ENCODE measurements around the gene STK16. TPM values are rescaled to one million over a fixed set of nuclear protein-coding genes. Genes with fewer than 3 reads are reported as not detected.

STK16 gene
- total and polyA plus RNA-seq, 4 donors, result 19.7 to 37.2 (median 24.7) TPM

DNA sequence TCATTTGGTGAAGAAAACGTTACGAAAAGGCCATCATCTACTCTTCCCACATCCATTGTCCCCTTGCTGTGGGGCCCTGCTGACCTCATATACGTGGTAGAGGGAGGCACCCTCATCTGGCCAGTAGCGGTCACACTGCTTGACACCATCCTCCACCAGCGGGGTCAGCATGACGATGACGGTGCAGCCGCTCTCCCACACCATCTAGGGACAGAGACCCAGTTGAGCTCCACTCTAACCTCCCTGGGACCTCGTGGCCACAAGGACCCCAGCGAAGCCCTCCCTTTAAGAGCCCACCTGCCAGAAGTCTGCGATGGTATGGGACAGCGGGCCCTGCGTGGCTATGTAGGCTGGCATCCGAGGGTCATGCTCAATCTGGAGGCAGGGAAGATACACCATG lies 50.9 kb downstream of the STK16 start:
- WGBS, 2 donors, result 85% methylated on average over 14 of the region's 14 CpGs
- intact Hi-C loops (cut with DNase I), result loop anchor here in 1 of 2 donors (5.0 kb wide), 1 partner anchor 124 kb away; the partner anchor contains the start of gene SLC23A3
- H3K4me3 ChIP-seq (ENCODE audit: low read length in 2 of 2), result no peak overlapping the region
- no peaks in the 10 kb centered on the region for H3K9me3 ChIP-seq (ENCODE audit: control insufficient read depth, low read length)
- no peaks in the 10 kb centered on the region for H3K36me3 ChIP-seq (ENCODE audit: control insufficient read depth in 1 of 2, insufficient read depth in 2 of 2, low read length in 1 of 2)
- H3K27ac ChIP-seq (ENCODE audit: low read depth in 1 of 2, low read length in 2 of 2), result no peak overlapping the region
- ATAC-seq (ENCODE audit: low FRiP score), result no peak
- no peaks in the 10 kb centered on the region for H3K27me3 ChIP-seq (ENCODE audit: control insufficient read depth in 1 of 2, insufficient read depth in 2 of 2, low read length in 1 of 2)
- no peaks in the 10 kb centered on the region for H3K4me1 ChIP-seq (ENCODE audit: control insufficient read depth in 1 of 2, insufficient read depth in 2 of 2, low read length in 2 of 2)
- DNase-seq, result no peak

DNA sequence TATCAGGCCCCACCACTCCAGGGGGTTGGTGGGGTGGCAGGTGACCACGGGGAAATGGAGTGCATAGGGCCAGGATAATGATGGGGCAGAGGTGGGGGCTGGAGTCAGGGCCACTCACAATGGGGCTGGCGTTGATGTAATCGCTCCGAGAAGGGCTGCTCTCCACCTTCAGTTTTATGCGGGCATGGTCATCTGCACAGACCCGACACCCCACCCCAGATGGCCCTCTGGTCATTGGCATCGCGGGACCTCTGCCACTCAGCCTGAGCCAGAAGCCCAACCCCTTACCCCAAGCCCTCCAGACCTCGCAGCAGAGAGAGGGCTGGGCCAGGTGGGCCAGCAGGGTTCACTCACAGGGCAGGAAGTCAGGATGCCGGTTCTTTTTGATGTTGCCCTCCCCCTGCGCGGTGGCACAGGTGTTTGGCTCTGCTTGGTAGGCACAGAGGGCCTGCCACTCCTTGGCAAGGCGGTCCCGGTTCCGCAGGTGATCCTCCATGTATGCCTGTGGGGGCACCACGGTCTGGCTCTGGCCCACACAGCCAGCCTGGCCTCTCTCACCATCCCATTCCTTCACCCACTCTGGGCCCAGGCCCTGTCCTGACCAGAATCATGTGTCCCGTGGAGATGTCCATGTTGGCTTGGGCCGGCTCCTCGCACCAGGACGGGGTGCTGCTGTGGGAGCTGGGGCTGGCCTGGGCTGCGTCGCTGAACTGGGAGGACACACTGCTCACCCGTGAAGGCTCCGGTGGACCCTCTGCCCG lies 51.5 kb downstream of the STK16 start:
- no peak overlapping the region for H3K27ac ChIP-seq (ENCODE audit: low read depth in 1 of 2, low read length in 2 of 2)
- DNase-seq, result peak in 1 of 2 donors; percentile 77
- intact Hi-C loops (cut with DNase I), result loop anchor here in 1 of 2 donors (5.0 kb wide), 1 partner anchor 125 kb away; the partner anchor contains the start of gene SLC23A3
- no peaks in the 10 kb centered on the region for H3K4me1 ChIP-seq (ENCODE audit: control insufficient read depth in 1 of 2, insufficient read depth in 2 of 2, low read length in 2 of 2)
- no peaks in the 10 kb centered on the region for H3K27me3 ChIP-seq (ENCODE audit: control insufficient read depth in 1 of 2, insufficient read depth in 2 of 2, low read length in 1 of 2)
- H3K9me3 ChIP-seq (ENCODE audit: control insufficient read depth, low read length), result no peaks in the 10 kb centered on the region
- no peaks in the 10 kb centered on the region for H3K36me3 ChIP-seq (ENCODE audit: control insufficient read depth in 1 of 2, insufficient read depth in 2 of 2, low read length in 1 of 2)
- ATAC-seq (ENCODE audit: low FRiP score), result no peak
- WGBS, 2 donors, result 89 to 92% methylated on average over 25 of the region's 25 CpGs
- no peak overlapping the region for H3K4me3 ChIP-seq (ENCODE audit: low read length in 2 of 2)

DNA sequence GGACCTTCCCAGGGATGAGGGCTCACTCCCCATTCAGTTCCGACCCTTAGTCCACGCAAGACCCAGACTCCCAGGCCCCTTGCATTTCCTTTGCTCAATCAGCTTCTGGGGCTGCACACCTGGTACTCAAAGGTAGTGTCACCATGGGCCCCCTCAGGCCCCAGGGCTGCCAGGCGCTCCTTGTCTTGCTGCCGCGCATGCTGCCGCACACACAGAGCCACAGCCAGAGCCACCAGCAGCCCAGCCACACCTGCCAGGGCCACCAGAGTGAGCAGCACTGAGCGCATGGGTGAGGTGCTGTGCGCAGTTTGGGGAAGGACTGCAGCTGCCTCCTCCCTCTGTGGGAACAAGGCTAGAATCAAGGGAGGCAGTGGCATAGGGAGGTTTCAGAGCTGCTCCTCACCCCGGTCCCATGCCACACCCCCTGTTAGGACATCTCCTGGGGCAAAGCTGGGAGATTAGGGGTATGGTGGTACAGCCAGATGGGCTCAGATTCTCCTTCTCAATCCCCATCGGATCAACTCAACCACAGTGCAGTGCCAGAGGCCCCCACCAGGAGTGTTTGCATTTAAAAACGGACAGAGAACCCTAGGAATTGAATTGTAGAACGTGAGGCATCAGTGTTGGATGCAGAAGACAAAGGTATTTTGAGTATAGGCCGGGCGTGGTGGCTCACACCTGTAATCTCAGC lies 52.6 kb downstream of the STK16 start:
- ATAC-seq (ENCODE audit: low FRiP score) (no peak), DNase-seq (no peak)
- Histone ChIP-seq H3K36me3 (ENCODE audit: control insufficient read depth in 1 of 2, insufficient read depth in 2 of 2, low read length in 1 of 2) (no peaks in the 10 kb centered on the region), H3K27ac (ENCODE audit: low read depth in 1 of 2, low read length in 2 of 2) (no peak overlapping the region), H3K9me3 (ENCODE audit: control insufficient read depth, low read length) (no peaks in the 10 kb centered on the region), H3K4me3 (ENCODE audit: low read length in 2 of 2) (no peak overlapping the region), H3K4me1 (ENCODE audit: control insufficient read depth in 1 of 2, insufficient read depth in 2 of 2, low read length in 2 of 2) (no peaks in the 10 kb centered on the region), H3K27me3 (ENCODE audit: control insufficient read depth in 1 of 2, insufficient read depth in 2 of 2, low read length in 1 of 2) (no peaks in the 10 kb centered on the region)
- intact Hi-C loops (cut with DNase I), result loop anchor here (2.0 to 5.0 kb wide), 2 partner anchors 67 to 126 kb away; partner anchors contain the start of gene SLC23A3 (in 1 of the 2)
- 84 to 85% methylated on average over 14 of the region's 14 CpGs for WGBS, 2 donors

DNA sequence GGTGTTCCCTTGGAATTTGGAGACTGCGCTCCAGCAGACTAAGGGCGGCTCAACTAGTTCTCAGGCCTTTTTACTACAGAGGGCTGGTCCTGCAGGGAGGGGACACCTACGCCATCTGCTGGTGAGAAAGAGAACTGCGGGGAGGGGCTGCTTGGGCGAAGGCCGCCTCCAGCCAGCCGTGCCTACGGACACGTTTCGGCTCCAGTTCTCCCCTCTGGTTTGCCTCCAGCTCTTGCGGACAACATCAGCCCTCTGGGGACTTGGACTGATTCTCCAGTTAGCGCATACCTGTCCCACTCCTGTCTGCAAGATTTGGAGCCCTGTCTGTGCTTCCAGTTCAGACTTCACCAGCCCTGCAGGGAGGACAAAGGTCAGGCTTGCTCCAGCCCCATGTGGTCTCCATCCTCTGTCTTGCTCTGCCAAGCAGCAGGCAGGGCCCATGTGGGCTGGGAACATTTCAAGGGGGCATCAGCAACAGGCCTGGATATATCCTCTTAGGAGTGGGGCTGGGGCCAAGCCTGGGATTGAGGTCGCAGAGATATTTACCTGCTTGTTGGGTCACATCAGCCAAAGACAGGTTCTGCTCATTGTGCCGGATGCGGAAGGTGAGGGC lies 53.6 kb downstream of the STK16 start:
- Histone ChIP-seq H3K4me1 (ENCODE audit: control insufficient read depth in 1 of 2, insufficient read depth in 2 of 2, low read length in 2 of 2) (no peaks in the 10 kb centered on the region), H3K27ac (ENCODE audit: low read depth in 1 of 2, low read length in 2 of 2) (no peak overlapping the region), H3K9me3 (ENCODE audit: control insufficient read depth, low read length) (no peaks in the 10 kb centered on the region), H3K4me3 (ENCODE audit: low read length in 2 of 2) (no peak overlapping the region), H3K36me3 (ENCODE audit: control insufficient read depth in 1 of 2, insufficient read depth in 2 of 2, low read length in 1 of 2) (no peaks in the 10 kb centered on the region), H3K27me3 (ENCODE audit: control insufficient read depth in 1 of 2, insufficient read depth in 2 of 2, low read length in 1 of 2) (no peaks in the 10 kb centered on the region)
- 20 to 21% methylated on average over 15 of the region's 15 CpGs for WGBS, 2 donors
- peak; percentile 86 for ATAC-seq (ENCODE audit: low FRiP score)
- DNase-seq, result peak; percentile 90 to 96
- intact Hi-C loops (cut with DNase I), result loop anchor here (2.0 to 5.0 kb wide), 2 partner anchors 68 to 127 kb away; partner anchors contain the start of gene SLC23A3 (in 1 of the 2)

DNA sequence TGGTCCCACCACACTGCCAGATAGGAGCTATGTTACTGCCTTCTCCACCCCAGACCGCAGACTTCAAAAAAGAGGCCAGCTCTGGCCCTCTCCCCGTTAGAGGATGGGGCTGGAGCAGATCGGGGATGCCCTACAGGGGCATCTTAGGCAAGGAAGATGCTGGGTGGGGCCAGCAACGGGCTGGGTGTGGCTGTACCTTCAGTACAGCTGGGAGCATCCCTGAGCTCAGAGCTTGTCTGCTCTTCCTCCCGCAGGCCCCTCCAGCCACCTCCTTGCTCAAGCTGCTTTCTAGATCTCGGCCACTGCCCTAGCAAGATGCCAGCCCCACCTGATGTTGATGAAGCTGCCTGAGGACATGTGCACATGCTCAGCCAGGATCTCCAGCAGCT lies 54.1 kb downstream of the STK16 start:
- no peaks in the 10 kb centered on the region for H3K27me3 ChIP-seq (ENCODE audit: control insufficient read depth in 1 of 2, insufficient read depth in 2 of 2, low read length in 1 of 2)
- intact Hi-C loops (cut with DNase I), result loop anchor here (2.0 to 5.0 kb wide), 2 partner anchors 69 to 127 kb away; partner anchors contain the start of gene SLC23A3 (in 1 of the 2)
- H3K9me3 ChIP-seq (ENCODE audit: control insufficient read depth, low read length), result no peaks in the 10 kb centered on the region
- no peaks in the 10 kb centered on the region for H3K4me1 ChIP-seq (ENCODE audit: control insufficient read depth in 1 of 2, insufficient read depth in 2 of 2, low read length in 2 of 2)
- no peak overlapping the region for H3K27ac ChIP-seq (ENCODE audit: low read depth in 1 of 2, low read length in 2 of 2)
- H3K4me3 ChIP-seq (ENCODE audit: low read length in 2 of 2), result no peak overlapping the region
- no peaks in the 10 kb centered on the region for H3K36me3 ChIP-seq (ENCODE audit: control insufficient read depth in 1 of 2, insufficient read depth in 2 of 2, low read length in 1 of 2)
- no peak for ATAC-seq (ENCODE audit: low FRiP score)
- DNase-seq, result peak in 1 of 2 donors; percentile 72
- 84 to 86% methylated on average over 6 of the region's 6 CpGs for whole genome bisulfite sequencing, 2 donors

Small RNAs within 50 kb of the gene (microRNA-seq; reads per million reads assigned to microRNA genes)
- 0 to 0.99 reads per million in 2 donors for gene MIR153-1

Other genes starting within 250 kb of the STK16 start
- not detected for gene CFAP65, start 204.0 kb upstream of the STK16 start, total RNA-seq
- under 1 TPM in 1 of 2 donors, not detected in 1; 0.15 TPM for gene CFAP65, start 204.0 kb upstream of the STK16 start, polyA plus RNA-seq
- gene IHH, start 184.6 kb upstream of the STK16 start, total RNA-seq, result not detected
- 1 to 10 TPM in 1 of 2 donors, under 1 TPM in 1; 0.05 to 2.0 TPM for gene IHH, start 184.6 kb upstream of the STK16 start, polyA plus RNA-seq
- gene NHEJ1, start 84.7 kb upstream of the STK16 start, total RNA-seq, result 1 to 10 TPM; 6.8 to 9.8 TPM
- gene NHEJ1, start 84.7 kb upstream of the STK16 start, polyA plus RNA-seq, result 1 to 10 TPM; 8.1 to 8.9 TPM
- 1 to 10 TPM; 3.5 to 7.3 TPM for gene SLC23A3, start 75.5 kb upstream of the STK16 start, total RNA-seq
- gene SLC23A3, start 75.5 kb upstream of the STK16 start, polyA plus RNA-seq, result 1 to 10 TPM; 1.6 to 4.7 TPM
- 10 to 100 TPM; 36.9 to 50.0 TPM for gene CNPPD1, start 68.6 kb upstream of the STK16 start, total RNA-seq
- 10 to 100 TPM; 23.9 to 52.3 TPM for gene CNPPD1, start 68.6 kb upstream of the STK16 start, polyA plus RNA-seq
- gene RETREG2, start 67.2 kb upstream of the STK16 start, total RNA-seq, result 10 to 100 TPM; 48.0 to 70.6 TPM
- gene RETREG2, start 67.2 kb upstream of the STK16 start, polyA plus RNA-seq, result 10 to 100 TPM; 19.3 to 44.2 TPM
- 10 to 100 TPM; 40.7 to 43.6 TPM for gene ZFAND2B, start 38.7 kb upstream of the STK16 start, total RNA-seq
- 10 to 100 TPM; 30.2 to 73.4 TPM for gene ZFAND2B, start 38.7 kb upstream of the STK16 start, polyA plus RNA-seq
- 10 to 100 TPM; 16.9 to 28.9 TPM for gene ABCB6, start 26.5 kb upstream of the STK16 start, total RNA-seq
- 10 to 100 TPM; 16.5 to 72.5 TPM for gene ABCB6, start 26.5 kb upstream of the STK16 start, polyA plus RNA-seq
- gene ATG9A, start 15.8 kb upstream of the STK16 start, total RNA-seq, result 10 to 100 TPM; 33.9 to 36.3 TPM
- gene ATG9A, start 15.8 kb upstream of the STK16 start, polyA plus RNA-seq, result 10 to 100 TPM in 1 of 2 donors, 1 to 10 TPM in 1; 9.6 to 36.6 TPM
- 10 to 100 TPM; 21.4 to 55.9 TPM for gene ANKZF1, start 15.7 kb upstream of the STK16 start, total RNA-seq
- gene ANKZF1, start 15.7 kb upstream of the STK16 start, polyA plus RNA-seq, result 100 to 1,000 TPM in 1 of 2 donors, 10 to 100 TPM in 1; 12.9 to 101 TPM
- gene GLB1L, start within 50 bp of the STK16 start, total RNA-seq, result 1 to 10 TPM; 2.9 to 7.1 TPM
- 1 to 10 TPM; 2.7 to 3.8 TPM for gene GLB1L, start within 50 bp of the STK16 start, polyA plus RNA-seq
- gene TUBA4B, start 7.8 kb downstream of the STK16 start, total RNA-seq, result not detected
- under 1 TPM in 1 of 2 donors, not detected in 1; 0.28 TPM for gene TUBA4B, start 7.8 kb downstream of the STK16 start, polyA plus RNA-seq
- 10 to 100 TPM; 44.3 to 59.2 TPM for gene TUBA4A, start 8.4 kb downstream of the STK16 start, total RNA-seq
- gene TUBA4A, start 8.4 kb downstream of the STK16 start, polyA plus RNA-seq, result 10 to 100 TPM; 20.3 to 48.3 TPM
- gene DNAJB2, start 33.9 kb downstream of the STK16 start, total RNA-seq, result 10 to 100 TPM; 54.4 to 54.7 TPM
- 10 to 100 TPM; 45.0 to 58.6 TPM for gene DNAJB2, start 33.9 kb downstream of the STK16 start, polyA plus RNA-seq
- under 1 TPM in 1 of 2 donors, not detected in 1; 0.39 TPM for gene PTPRN, start 63.9 kb downstream of the STK16 start, total RNA-seq
- gene PTPRN, start 63.9 kb downstream of the STK16 start, polyA plus RNA-seq, result not detected
- not detected for gene RESP18, start 87.3 kb downstream of the STK16 start, total RNA-seq
- not detected for gene RESP18, start 87.3 kb downstream of the STK16 start, polyA plus RNA-seq
- 10 to 100 TPM; 40.8 to 60.2 TPM for gene DNPEP, start 142.4 kb downstream of the STK16 start, total RNA-seq
- gene DNPEP, start 142.4 kb downstream of the STK16 start, polyA plus RNA-seq, result 100 to 1,000 TPM in 1 of 2 donors, 10 to 100 TPM in 1; 64.7 to 127 TPM
- gene DES, start 172.9 kb downstream of the STK16 start, total RNA-seq, result 100 to 1,000 TPM; 282 to 314 TPM
- gene DES, start 172.9 kb downstream of the STK16 start, polyA plus RNA-seq, result 100 to 1,000 TPM in 1 of 2 donors, 10 to 100 TPM in 1; 22.5 to 145 TPM
- gene SPEG, start 189.4 kb downstream of the STK16 start, total RNA-seq, result 100 to 1,000 TPM; 261 to 453 TPM
- 1,000 to 10,000 TPM in 1 of 2 donors, 10 to 100 TPM in 1; 81.6 to 1,108 TPM for gene SPEG, start 189.4 kb downstream of the STK16 start, polyA plus RNA-seq